Spleen (tissue), 7 donors: ENCODE measurements around the gene OR2M5.

Source experiments
- CTCF ChIP-seq, 11 experiments: fragments of 200-600 bp in 7 of 11; fragments of 450-650 bp in 4 of 11; sonication (generic) in 4 of 11; IDR thresholded peaks in 8 of 11; conservative IDR thresholded peaks in 3 of 11; 1 replicate in 7 of 11; 2 replicates in 4 of 11; pipeline versions ENCODE4 v1.4.0 to v1.8.0; 2016 to 2021; ENCODE audit warnings: antibody characterized with exemption in 11 of 11, inconsistent platforms in 4 of 11, mild to moderate bottlenecking in 1 of 11
- POLR2A ChIP-seq, 3 donors: fragments of 450-650 bp; IDR thresholded peaks; one replicate each; pipeline ENCODE4 v1.5.1; 2017; ENCODE audit warnings: antibody characterized with exemption in 3 of 3, mild to moderate bottlenecking in 1 of 3
- donor health status: DM: no; HTN: no; CAD: no; lungs with moderate emphysema.
- donor health status: DM: no; HTN: no; CAD: no.
- donor health status: DM: no; HTN: no; CAD: no.

- TF ChIP-seq POLR2A (IDR thresholded peaks at IDR 0.05), result no peak
- no peak for TF ChIP-seq CTCF (IDR thresholded peaks at IDR 0.05 in 8 of 11, conservative IDR thresholded peaks at IDR 0.05 in 3 of 11)
Measured at GRCh38 chr1:248174521-248174920, 29.6 kb downstream of the OR2M5 start, which contains the start of gene OR2M2.
